HG03025 (cell line): ENCODE data around the gene LRP2BP.
A peak's percentile ranks its signal among the peaks of the same experiment; 100 is the strongest.

Source experiments
- ATAC-seq: cut with Tn5 transposase; IDR thresholded peaks from one replicate; pipeline ENCODE4 v1.9.1; 2021; ENCODE audit warnings: mild to moderate bottlenecking, moderate library complexity; ENCODE audit not compliant: unreplicated experiment, low FRiP score

LRP2BP gene

GRCh38 chr4:185395238-185395955 lies at the start of gene LRP2BP:
Gene LRP2BP, minus strand, starts transcription at chr4:185395924. Its CDS starts 17,738 bp downstream, at chr4:185378186.
- ATAC-seq, result no peak

- no peak for ATAC-seq
These were observed 49.5 kb upstream of the LRP2BP start for GRCh38 chr4:185445209-185445608.

GRCh38 chr4:185441479-185441878 lies 45.8 kb upstream of the LRP2BP start:
- ATAC-seq, result no peak

- no peak for ATAC-seq
These were observed 42.1 kb upstream of the LRP2BP start for GRCh38 chr4:185437809-185438208.

GRCh38 chr4:185435466-185435865 lies 39.7 kb upstream of the LRP2BP start:
- no peak for ATAC-seq

- no peak for ATAC-seq
These were observed 33.9 kb upstream of the LRP2BP start for GRCh38 chr4:185429660-185430059.

- ATAC-seq, result no peak
These were observed 31.4 kb upstream of the LRP2BP start for GRCh38 chr4:185426960-185427688.

- ATAC-seq, result peak; percentile 92
These were observed 30.1 kb upstream of the LRP2BP start, which contains the start of gene UFSP2 for GRCh38 chr4:185425647-185426352. Gene UFSP2, minus strand, starts transcription at chr4:185425964. Its CDS starts 96 bp downstream, at chr4:185425868.

GRCh38 chr4:185424905-185425646 lies 29.4 kb upstream of the LRP2BP start:
- peak; percentile 1 for ATAC-seq

- ATAC-seq, result no peak
These were observed 25.8 kb upstream of the LRP2BP start for GRCh38 chr4:185421366-185422124.

GRCh38 chr4:185416955-185417354 lies 21.2 kb upstream of the LRP2BP start:
- ATAC-seq, result no peak

GRCh38 chr4:185412412-185412811 lies 16.7 kb upstream of the LRP2BP start:
- no peak for ATAC-seq

GRCh38 chr4:185411849-185412248 lies 16.1 kb upstream of the LRP2BP start:
- no peak for ATAC-seq

GRCh38 chr4:185408432-185408831 lies 12.7 kb upstream of the LRP2BP start:
- ATAC-seq, result no peak

- ATAC-seq, result no peak
These were observed 9.7 kb upstream of the LRP2BP start for GRCh38 chr4:185405296-185405999.

GRCh38 chr4:185404031-185404430 lies 8.3 kb upstream of the LRP2BP start:
- no peak for ATAC-seq

- no peak for ATAC-seq
These were observed 3.7 kb upstream of the LRP2BP start for GRCh38 chr4:185399466-185399865.

- no peak for ATAC-seq
These were observed 2.9 kb upstream of the LRP2BP start for GRCh38 chr4:185398618-185399017.

- ATAC-seq, result no peak
These were observed 1.1 kb upstream of the LRP2BP start, which contains the start of gene ANKRD37 for GRCh38 chr4:185396724-185397385. Gene ANKRD37, plus strand, starts transcription at chr4:185396841. Its CDS starts 83 bp downstream, at chr4:185396924.
